Stimulated activated CD4-positive, alpha-beta T cell treated with anti-CD3 and anti-CD28 coated beads, Interleukin-12 subunit alpha, Interleukin-12 subunit beta, amount 100 ng/mL, for 48 hours (primary cell): ENCODE results near the gene EPAS1.
A peak's percentile ranks its signal among the peaks of the same experiment; 100 is the strongest.

ENCODE experiments used
- DNase-seq, 3 donors: peaks; one replicate each; pipeline ENCODE4 v3.0.0-alpha.2; 2020; ENCODE audit warnings: low read depth in 2 of 3, low spot score in 1 of 3

EPAS1 gene

GRCh38 chr2:46362667-46363012, 65.4 kb downstream of the EPAS1 start:
- DNase-seq, result no peak

GRCh38 chr2:46363535-46364170, 66.4 kb downstream of the EPAS1 start:
- no peak for DNase-seq

GRCh38 chr2:46364797-46365457, 67.7 kb downstream of the EPAS1 start:
- peak in 1 of 3 donors; percentile 57 for DNase-seq

GRCh38 chr2:46365913-46366667, 68.9 kb downstream of the EPAS1 start:
- no peak for DNase-seq

GRCh38 chr2:46366668-46367052, 69.5 kb downstream of the EPAS1 start:
- DNase-seq, result no peak

- no peak for DNase-seq
Measured at GRCh38 chr2:46367286-46367685, 70.1 kb downstream of the EPAS1 start.

- no peak for DNase-seq
Measured at GRCh38 chr2:46368401-46368800, 71.2 kb downstream of the EPAS1 start.

- no peak for DNase-seq
Measured at GRCh38 chr2:46369783-46370182, 72.6 kb downstream of the EPAS1 start.

GRCh38 chr2:46371854-46372253, 74.6 kb downstream of the EPAS1 start:
- no peak for DNase-seq

GRCh38 chr2:46372475-46372874, 75.3 kb downstream of the EPAS1 start:
- no peak for DNase-seq

- no peak for DNase-seq
Measured at GRCh38 chr2:46373238-46373637, 76.0 kb downstream of the EPAS1 start.

- no peak for DNase-seq
Measured at GRCh38 chr2:46375566-46376125, 78.4 kb downstream of the EPAS1 start.

GRCh38 chr2:46376586-46376985, 79.4 kb downstream of the EPAS1 start:
- DNase-seq, result no peak

- no peak for DNase-seq
Measured at GRCh38 chr2:46377101-46377581, 79.9 kb downstream of the EPAS1 start.

- no peak for DNase-seq
Measured at GRCh38 chr2:46377666-46378560, 80.7 kb downstream of the EPAS1 start.

GRCh38 chr2:46378616-46379015, 81.4 kb downstream of the EPAS1 start:
- DNase-seq, result no peak

- no peak for DNase-seq
Measured at GRCh38 chr2:46379213-46380037, 82.2 kb downstream of the EPAS1 start.

- no peak for DNase-seq
Measured at GRCh38 chr2:46380038-46380940, 83.1 kb downstream of the EPAS1 start.

- DNase-seq, result no peak
Measured at GRCh38 chr2:46381263-46381849, 84.1 kb downstream of the EPAS1 start.
